NCI-H82 treated with DMSO at 0.1 percent for 48 hours (cell line): Measurements from ENCODE around the gene THSD4.

Experiments
- DNase-seq: peaks from one replicate; lab custom pipeline; 2025; ENCODE audit not compliant: unreplicated experiment; lab: John Stamatoyannopoulos, UW

The THSD4 gene

DNA sequence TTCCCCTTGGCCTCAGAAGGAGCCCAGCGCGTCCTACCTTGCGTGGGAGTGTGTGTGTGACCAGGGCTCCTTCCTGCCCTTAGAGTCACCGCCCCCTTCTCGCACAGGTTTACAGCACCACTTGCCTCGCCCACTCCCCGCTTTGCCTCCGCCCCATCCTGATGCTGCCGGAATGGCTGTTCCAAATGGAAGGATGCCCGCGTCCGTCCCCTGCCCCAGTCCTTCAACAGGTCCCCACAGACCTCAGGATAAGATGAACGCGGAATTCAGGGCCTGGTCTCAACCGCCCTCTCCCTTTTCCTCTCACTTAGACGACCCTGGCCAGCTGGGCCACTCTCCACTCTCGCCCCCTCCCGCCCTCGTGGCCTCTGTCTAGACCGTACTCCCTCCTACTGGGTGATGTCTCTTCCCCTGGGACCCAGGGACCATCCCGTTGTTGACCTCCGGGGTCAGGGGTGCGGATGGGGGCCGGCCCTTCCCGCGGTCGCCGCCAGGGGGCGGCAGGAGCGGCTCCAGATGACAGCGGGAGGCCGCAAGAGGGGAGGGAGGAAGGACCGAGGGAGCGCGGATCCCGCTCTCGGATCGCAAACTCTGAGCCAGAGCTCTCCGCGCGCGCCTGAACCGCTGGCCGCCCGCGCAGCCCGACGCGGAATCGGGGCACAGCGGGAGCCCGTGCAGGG is at the start of gene THSD4:
THSD4 (plus strand) TSS at position 585 of the 680 bp plus-strand sequence.
- no peak for DNase-seq

DNA sequence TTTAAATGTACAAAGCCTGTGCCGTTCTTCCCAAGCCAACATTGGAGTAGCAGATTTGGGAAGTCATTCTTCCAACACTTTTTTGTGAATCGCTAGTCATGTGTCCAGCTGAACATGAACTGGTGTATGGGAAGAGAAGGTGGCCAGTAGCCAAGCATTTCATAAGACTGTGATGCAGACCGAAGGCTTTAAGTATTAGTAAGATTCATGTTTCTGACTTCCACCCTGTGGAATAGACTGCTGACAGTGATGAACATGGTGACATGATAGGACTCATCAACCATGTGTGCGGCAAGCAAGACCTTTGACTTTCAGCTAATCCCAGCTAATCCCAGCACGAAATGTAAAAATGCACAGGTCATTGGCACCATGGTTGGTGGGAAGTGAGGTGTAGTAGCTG is 48.3 kb upstream of the THSD4 start:
- DNase-seq = no peak

DNA sequence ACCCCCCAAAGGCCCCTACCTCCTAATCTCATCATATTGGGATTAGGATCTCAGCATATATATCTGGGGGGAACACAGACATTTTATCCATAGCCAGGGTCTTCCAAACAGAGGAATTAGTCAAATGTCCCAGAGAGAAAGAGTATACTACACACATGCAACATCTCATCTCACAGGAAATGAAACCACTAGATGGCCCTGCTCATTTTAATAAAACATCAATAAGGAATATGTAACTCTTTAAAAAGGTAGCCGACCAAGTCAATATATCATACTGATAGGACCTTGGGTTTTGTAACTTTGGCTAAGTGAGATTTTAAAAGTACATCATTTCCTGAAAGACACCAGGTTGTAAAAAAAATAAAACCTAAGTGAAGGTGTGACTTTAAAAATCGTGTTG is 45.6 kb upstream of the THSD4 start:
- no peak for DNase-seq

DNA sequence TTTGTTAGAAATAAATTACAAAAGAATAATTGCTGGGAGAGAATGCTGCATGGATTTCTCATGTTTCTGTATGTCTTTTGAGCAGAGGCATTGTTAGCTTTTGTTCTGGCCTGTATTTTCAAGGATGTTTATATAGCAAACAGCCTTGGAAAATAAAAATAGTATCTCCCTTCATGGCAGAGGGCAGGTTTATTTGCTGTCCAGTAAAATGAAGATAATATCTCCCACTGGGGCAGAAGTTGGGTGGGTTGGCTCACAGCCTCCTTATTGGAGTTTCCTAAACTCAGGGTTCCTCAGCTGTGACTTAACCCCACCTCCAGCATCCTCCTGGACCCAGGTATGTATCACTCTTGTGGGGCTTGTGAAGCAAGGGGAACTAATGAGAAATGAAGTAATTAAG is 43.7 kb upstream of the THSD4 start:
- DNase-seq = no peak

DNA sequence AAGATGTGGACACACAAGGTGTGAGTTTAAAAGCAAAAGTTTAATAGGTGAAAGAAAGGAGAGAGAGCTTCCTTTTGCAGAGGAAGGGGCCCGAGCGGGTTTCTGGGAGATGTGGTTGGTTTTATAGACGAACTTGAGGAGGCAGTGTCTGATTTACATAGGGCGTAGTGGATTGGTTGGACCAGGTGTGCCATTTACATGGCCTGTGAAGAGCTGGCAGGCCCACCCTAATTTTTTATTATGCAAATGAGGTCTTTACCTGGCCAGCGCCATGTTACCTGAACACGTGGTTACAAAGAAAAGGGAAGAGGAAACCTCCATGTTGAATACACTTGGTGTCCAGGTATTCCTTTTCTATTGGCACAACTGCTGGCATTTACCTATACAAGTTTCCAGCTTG is 42.8 kb upstream of the THSD4 start:
- no peak for DNase-seq

DNA sequence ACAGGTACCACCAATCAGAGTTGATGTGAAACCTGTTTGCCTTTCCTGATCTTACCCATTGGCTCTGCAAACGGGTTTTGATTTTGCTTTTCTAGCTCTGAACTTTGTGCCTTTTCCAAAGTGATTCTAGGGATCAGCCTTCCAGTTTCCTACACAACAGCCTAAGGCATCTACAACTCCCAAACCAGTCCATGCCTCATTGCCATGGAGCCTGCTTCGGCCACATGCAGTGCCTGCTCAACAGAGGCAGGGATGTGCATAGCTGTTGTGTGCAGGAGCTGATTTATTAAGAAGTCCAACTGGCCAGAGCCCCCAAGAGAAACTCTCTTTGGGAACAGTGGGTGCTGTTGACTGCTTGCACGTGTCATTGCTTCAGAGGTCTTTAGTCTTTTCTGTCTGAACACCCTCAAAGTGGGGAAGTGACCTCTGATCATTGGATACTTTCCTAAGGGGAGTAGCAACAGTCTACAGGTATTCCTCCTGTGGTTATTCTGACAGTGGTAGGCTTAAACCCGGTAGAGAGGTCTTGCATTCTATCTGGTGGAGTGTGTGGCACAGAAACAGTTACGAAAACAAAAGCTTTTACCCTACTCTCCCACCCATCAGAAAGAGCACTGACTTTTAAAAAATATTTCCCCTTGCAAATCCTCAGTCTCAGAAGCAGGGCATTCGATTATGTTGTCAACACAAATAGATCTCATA is 36.6 kb upstream of the THSD4 start:
- DNase-seq = no peak

DNA sequence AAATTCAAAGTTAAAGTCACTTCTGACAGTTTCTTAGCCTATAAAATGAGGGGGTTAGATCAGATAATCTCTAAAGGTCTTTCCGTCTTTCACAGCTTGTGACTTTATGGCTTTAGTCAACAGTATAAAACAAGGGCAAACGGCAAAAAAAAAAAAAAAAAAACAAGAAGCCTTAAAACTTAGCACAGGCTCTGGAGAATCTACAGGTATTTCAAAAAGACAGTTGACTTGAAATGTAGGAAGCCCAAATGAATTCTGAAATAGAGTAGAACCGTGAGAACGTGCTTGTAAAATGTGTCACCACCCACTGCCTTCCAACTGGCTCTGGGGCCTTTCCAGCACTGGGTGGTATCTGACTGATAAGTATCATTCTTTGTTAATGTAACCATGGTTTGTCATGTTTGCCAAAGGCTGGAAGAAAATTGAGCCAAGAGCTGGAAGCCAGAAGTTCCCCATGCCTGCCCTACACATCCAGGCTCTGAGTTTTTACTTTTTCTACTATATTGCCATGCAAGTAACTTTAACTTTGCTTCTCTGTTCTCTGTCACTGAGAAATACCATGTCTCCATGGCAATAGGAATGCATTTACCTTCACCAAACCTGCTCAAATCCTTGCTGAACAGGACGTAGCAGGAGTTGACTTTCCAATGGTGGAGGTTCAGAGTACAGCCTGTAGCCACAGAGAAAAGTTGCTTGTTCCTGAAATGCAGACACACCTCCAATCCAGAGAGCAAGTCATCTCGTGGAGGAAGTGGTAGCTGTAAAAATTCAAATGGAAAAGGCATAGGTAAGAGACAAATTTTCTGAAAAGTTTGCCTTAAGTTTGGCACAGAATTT is 35.8 kb upstream of the THSD4 start:
- no peak for DNase-seq

DNA sequence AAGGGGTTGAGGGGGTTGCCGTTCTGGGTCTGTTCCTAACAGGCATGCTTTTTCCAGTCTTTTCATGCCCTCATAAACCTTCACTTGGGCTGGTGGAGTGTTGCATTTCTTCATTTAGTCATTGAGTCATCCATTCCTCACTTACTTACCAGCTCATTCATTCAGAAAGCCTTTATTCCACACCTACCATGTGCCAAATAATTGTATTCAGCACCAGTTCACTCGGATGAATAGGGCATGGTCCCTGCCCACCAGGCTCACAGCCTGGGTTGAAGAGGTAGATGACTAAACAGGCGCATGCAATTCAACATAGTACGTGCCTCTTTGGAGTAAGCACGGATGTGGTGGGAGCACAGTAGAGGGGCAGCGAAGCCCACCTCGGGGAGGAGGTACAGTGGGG is 35.1 kb upstream of the THSD4 start:
- DNase-seq = no peak

DNA sequence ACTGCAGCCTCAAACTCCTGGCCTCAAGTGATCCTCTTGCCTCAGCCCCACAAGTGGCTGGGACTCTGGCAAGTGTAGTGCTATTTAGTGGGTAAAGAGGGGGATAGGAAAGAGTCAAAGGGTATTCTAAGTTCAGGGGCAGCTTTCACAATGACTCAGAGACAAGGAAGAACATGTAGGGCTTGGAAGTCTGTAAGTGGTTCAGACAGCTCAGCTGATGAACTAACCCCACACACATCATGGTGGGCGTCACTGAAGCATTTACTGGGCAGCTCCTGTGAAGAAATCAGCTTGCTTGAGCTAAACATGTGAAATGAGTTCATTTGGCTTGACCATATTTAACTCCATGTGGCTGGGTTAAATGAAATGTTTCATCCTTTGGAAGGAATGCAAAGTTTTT is 34.6 kb upstream of the THSD4 start:
- no peak for DNase-seq

DNA sequence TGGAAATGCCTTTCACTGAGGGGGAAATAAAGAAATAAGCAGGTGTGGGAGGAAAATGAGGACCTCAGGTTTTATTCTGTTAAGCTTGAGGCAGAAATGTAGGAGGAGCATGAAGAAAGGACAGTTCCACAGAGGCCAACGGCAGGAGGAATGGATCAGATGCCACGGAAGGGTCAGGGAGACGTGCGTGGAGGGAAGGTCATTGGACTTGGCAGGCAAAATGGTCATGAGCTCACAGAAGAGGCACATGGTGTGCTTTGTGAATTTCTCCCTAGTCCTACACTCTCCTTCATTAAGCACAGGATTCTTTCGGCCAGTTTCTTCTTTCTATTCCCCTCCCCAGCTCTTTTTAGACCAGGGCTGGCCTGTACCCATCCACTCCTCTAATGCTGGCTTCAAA is 32.5 kb upstream of the THSD4 start:
- no peak for DNase-seq

DNA sequence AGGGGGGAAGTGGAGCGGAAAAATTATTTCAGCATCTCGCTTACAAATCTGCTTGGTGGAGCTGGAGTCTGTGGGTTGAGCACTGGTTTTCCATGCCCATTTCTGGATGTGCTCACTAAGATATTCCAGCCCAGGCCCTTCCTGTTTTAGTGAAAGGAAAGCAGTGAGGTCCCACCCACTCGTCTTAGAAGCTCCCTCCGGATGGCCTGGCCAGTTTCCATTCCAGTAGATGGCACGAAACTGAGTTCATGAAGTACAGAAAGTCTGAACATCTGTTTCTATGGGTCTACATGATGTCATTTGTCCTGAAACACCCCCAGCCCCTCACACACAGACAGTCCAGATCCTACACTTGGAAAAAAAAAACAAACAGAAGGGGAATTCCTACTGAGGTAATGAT is 31.9 kb upstream of the THSD4 start:
- DNase-seq = no peak

DNA sequence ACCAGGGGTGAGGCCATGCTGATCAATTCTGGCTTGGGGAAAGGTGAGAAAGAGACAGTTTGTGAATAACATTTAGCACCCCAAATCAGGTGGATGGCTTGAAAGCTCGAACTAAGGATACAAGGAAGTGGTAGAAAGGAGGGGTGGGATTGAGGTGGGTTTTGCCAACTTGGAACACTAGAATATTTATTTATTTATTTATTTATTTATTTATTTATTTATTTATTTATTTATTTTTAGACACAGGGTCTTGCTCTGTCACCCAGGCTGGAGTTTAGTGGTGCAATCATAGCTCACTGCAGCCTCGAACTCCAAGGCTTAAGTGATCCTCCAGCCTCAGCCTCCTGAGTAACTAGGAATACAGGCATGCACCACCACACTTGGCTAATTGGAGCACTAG is 31.0 kb upstream of the THSD4 start:
- DNase-seq = no peak

DNA sequence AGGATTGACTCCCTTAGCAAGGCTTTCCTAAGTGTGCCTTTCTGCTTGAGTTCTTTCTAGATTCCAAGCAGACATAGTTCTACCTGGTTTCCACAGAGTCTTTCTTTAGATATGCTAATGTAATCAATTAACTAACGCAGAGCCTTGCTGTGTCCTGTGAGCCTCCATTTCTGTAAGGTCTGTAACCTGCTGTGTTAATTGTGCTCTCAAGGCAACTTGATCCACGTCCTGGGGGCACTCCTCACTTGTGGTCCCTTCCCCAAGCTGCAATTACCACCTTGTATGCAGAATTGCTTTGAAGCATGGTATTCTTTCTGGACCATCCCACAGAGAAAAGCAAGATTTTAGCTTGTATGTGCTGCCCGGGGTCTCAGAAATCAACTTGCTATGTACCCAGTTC is 29.5 kb upstream of the THSD4 start:
- no peak for DNase-seq

DNA sequence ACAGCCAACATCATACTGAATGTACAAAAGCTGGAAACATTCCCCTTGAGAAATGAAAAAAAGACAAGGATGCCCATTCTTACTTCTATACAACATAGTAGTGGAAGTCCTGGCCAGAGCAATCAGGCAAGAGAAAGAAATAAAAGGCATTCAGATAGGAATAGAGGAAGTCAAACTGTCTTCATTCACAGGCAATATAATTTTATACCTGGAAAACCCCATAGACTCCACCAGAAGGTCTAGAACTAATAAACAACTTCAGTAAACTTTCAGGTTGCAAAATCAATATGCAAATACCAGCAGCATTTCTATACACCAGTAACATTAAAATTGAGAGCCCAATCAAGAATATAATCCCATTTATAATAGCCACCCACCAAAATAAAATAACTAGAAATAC is 27.1 kb upstream of the THSD4 start:
- no peak for DNase-seq

DNA sequence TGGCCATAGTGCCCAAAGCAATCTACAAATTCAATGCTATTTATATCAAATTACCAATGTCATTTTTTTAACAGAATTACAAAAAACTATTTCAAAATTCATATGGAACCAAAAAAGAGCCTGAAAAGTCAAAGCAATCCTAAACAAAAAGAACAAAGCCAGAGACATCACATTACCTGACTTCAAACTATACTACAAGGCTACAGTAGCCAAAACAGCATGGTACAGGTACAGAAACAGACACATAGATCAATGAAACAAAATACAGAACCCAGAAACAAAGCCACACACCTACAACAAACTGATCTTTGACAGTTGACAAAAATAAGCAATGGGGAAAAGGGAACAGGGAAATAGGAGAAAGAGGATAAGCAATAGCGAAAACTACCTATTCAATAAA is 26.6 kb upstream of the THSD4 start:
- DNase-seq = no peak

DNA sequence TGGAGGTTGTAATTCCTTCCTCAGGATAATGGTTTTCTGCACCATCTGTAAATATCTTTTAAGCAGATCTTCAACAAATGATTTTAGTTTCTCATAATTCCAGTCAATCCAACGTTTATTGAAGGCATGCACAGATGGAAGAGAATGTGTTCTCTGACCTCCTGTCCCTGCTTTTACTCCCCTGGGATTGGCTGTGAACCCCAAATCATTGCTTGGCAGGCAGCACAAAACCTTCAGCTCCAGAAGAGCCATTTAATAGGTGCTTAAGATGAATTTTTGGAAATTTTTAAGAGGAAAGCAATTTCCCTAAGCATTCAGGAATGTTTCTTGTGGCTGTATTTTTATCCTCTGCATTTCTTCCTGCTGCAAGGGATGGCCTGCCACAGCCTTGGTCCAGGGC is 25.5 kb upstream of the THSD4 start:
- DNase-seq = no peak

DNA sequence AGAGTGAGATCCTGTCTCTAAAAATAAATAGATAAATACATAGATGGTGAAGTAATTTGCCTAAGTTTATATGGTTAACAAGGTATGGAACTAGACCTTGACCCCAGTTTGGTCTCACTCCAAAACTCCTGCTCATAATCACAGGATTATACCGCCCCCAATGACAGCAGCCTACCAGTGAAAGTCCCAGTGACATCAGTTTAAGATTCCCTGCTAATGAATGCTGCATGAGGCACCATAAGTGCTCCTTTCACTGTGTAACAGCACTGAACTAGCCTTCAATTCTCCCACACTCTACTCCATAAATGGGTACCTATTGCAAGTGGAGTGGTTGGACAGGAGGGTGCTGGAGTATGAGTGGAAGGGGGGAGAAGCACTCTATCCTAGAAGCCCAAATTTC is 23.7 kb upstream of the THSD4 start:
- no peak for DNase-seq

DNA sequence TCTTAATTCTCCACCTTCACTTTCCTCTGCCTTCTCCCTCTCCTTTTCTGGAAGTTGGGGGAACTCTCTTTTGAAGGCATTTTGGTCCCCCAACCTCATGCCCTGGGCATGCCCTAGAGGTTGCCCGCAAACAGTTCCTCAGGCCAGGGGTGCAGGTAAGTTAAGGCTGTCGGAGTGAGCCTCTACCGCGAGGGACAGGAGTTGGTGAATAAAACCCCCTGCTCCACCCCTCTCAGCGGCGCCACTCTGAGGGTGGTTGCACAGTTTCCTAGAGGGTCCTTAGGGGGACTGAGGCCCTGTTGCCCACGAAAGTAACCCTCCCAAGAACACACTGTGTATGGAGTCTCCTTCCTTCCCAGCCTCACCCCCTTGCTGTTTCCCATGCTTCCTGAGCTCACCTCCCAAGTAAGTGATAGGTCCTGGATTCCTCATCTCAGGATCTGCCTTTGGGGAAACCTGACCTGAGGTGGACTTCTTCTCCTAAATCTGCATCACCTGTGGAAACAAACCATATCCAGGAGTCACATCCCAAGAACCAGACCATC is 23.1 kb upstream of the THSD4 start:
- no peak for DNase-seq

DNA sequence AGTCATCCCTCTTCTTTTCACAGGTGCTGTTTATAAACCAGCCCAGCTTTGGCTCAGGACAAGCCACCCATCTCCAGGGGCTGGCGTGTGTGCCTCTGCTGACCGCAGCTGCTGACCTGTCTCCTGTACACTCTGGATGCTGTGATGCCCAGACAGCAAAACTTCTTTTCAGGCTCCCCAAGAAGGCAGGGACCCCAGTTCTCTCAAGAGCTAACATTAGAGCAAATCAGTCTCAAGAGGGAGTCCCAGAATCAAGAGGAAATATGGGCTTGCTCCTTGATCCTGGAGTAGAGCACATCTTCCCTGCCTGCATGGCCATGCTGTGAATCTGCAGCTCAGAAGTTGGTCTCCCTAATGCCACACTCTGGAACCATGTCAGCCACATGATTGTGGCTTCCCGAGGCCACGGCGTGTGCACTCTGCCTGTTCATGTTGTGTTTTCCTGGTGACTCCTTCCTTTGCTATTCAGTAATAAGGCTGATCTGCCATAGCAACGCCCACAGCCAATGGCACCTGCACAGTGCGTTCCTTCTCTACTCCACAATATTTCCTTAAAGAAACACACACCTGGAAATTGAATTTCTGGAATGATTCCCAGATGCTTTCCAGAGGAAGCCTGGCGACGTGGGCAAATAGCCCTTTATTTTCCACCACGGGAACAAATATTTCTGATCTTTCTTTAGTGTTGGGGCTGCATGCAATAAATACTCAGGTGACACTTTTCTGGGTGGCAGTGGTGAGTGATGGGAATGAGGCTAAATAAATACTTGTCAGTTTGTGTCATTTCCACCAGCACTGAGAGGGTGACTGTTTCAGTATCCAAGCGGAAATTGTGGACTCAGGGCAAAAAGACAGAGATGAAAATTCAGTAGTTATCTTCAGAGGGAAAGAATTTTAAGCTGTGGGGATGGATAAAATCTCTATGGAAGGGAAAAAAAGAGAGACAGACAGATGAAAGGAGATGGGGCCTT is 21.9 kb upstream of the THSD4 start:
- DNase-seq = no peak

DNA sequence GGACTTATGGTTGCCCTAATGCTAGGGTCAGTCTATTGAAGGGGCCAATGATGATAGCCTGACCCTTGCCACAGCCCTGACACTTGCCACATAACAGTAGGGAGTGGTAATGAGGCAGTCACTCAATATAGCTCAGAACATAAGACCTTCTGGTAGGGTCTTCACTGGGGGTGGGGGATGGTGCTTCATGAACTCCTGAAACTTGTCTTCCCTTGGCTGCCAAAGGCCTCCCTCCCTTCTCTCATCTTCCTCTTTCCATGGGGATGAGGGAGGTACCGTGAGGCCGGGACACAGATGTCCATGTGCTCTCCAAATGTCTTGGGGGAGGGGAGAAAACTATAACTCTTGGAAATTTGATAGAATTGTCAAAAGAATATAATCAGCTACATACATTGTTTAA is 21.1 kb upstream of the THSD4 start:
- no peak for DNase-seq

DNA sequence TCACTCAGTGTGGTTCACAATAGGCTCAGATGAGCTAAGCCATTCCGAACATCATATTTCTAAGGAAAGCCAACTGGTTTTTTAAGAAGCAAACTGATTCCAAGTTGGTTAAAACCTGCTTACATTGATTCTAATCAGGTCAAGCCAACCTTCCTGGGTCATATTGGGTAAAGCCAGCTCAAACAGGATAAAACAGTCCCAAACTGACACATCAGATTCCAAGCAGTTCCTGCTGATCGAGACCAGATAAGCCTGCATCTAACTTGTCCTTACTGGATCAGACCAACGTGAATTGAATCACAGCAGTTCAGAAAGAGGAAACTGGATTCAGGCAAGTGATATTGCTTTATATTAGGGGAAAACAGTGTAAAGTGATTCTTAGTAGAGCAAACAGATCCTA is 18.6 kb upstream of the THSD4 start:
- DNase-seq = no peak
